H1 (cell line): ENCODE measurements around the gene ZNF521.

ENCODE experiments used
- BRCA1 ChIP-seq: IDR thresholded peaks from 2 replicates; pipeline ENCODE4 v1.6.1; 2012; ENCODE audit warnings: low read depth, low read length, improper control_type of control experiment
- RAD21 ChIP-seq, 2 experiments: IDR thresholded peaks in 1 of 2; conservative IDR thresholded peaks in 1 of 2; 2 replicates each; pipeline ENCODE4 v1.6.1; 2011; ENCODE audit warnings: low read depth in 2 of 2, low read length in 2 of 2, improper control_type of control experiment in 1 of 2, inconsistent platforms in 1 of 2, mild to moderate bottlenecking in 1 of 2, moderate library complexity in 1 of 2
- RNF2 ChIP-seq: fragments of 200-900, 300-1000 bp; sonication (generic); IDR thresholded peaks from 2 replicates; pipeline ENCODE4 v1.7.1; 2016; ENCODE audit warnings: borderline replicate concordance, low read depth, mild to moderate bottlenecking, antibody characterized with exemption, low read length; ENCODE audit not compliant: poor library complexity, severe bottlenecking; ENCODE audit errors: missing control alignments
- TF ChIP-seq, protein P1 (sequence below), 3 experiments: IDR thresholded peaks; 1 replicate in 2 of 3; 2 replicates in 1 of 3; pipeline versions ENCODE4 v1.5.1 to v1.6.1; 2011; ENCODE audit warnings: low read length in 3 of 3, mild to moderate bottlenecking in 3 of 3, inconsistent platforms in 2 of 3, low read depth in 1 of 3, moderate library complexity in 1 of 3; ENCODE audit not compliant: insufficient read depth in 1 of 3; ENCODE audit errors: control extremely low read depth in 1 of 3
- TF ChIP-seq, protein P2 (sequence below): IDR thresholded peaks from 2 replicates; pipeline ENCODE4 v1.6.1; 2012; ENCODE audit warnings: inconsistent platforms

- TF ChIP-seq RAD21 (IDR thresholded peaks at IDR 0.05 in 1 of 2, conservative IDR thresholded peaks at IDR 0.05 in 1 of 2; ENCODE audit: low read depth in 2 of 2, low read length in 2 of 2) (no peak), RNF2 (no peak), BRCA1 (no peak)
- TF ChIP-seq, protein P1, sequence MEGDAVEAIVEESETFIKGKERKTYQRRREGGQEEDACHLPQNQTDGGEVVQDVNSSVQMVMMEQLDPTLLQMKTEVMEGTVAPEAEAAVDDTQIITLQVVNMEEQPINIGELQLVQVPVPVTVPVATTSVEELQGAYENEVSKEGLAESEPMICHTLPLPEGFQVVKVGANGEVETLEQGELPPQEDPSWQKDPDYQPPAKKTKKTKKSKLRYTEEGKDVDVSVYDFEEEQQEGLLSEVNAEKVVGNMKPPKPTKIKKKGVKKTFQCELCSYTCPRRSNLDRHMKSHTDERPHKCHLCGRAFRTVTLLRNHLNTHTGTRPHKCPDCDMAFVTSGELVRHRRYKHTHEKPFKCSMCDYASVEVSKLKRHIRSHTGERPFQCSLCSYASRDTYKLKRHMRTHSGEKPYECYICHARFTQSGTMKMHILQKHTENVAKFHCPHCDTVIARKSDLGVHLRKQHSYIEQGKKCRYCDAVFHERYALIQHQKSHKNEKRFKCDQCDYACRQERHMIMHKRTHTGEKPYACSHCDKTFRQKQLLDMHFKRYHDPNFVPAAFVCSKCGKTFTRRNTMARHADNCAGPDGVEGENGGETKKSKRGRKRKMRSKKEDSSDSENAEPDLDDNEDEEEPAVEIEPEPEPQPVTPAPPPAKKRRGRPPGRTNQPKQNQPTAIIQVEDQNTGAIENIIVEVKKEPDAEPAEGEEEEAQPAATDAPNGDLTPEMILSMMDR (IDR thresholded peaks at IDR 0.05; ENCODE audit: control extremely low read depth in 1 of 3, insufficient read depth in 1 of 3, low read depth in 1 of 3, low read length in 3 of 3): no peak
- TF ChIP-seq, protein P2, sequence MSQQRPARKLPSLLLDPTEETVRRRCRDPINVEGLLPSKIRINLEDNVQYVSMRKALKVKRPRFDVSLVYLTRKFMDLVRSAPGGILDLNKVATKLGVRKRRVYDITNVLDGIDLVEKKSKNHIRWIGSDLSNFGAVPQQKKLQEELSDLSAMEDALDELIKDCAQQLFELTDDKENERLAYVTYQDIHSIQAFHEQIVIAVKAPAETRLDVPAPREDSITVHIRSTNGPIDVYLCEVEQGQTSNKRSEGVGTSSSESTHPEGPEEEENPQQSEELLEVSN: no peak
Observed at GRCh38 chr18:25240420-25240770, 111.6 kb downstream of the ZNF521 start.
